ENCODE data around the gene MED13.

DNA sequence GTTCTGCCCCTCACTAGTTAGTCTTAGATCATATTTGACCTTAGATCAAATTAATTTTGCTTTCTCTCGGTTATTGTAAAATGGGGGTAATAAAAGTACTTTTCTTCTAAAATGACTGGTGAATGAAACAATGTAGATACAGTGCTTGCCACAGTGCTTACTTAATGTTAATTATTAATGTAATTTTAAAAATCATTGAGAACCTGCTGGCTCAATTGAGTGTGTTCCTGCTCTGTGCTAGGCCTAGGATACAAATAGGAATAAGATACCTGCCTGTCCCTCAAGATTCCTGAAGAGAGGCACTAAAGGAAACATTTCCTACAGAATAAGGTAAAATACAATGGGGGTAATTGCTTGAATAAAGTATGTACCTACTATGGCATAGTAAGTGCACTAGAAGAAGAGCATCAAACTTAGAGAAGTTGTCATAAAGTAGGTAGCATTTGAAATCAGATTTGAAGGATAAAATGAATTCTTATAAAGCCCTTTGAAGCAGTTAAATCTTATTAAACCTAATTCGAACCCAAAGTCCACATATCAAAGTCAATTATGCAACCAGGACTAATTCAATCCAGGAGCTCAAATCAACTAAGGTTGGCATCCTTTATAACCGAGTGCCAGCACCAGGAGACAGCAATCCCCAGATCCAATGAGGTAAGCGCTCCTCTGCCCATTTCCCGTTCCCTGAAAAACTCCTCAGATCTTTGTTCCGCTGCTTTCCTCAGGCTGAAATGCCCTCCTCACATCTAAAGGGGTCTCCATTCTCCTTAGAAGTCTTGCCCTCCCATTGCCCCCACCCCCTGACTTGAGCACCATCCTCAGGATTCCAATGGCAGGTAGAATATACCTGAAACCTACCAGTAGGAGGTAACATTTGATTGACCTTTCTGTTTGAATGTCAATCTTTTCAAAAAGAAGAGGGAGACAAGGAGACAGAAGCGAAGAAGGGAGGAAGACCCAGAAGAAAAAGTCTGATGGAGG, 2.4 kb upstream of the MED13 start:
- TF ChIP-seq, protein P1, sequence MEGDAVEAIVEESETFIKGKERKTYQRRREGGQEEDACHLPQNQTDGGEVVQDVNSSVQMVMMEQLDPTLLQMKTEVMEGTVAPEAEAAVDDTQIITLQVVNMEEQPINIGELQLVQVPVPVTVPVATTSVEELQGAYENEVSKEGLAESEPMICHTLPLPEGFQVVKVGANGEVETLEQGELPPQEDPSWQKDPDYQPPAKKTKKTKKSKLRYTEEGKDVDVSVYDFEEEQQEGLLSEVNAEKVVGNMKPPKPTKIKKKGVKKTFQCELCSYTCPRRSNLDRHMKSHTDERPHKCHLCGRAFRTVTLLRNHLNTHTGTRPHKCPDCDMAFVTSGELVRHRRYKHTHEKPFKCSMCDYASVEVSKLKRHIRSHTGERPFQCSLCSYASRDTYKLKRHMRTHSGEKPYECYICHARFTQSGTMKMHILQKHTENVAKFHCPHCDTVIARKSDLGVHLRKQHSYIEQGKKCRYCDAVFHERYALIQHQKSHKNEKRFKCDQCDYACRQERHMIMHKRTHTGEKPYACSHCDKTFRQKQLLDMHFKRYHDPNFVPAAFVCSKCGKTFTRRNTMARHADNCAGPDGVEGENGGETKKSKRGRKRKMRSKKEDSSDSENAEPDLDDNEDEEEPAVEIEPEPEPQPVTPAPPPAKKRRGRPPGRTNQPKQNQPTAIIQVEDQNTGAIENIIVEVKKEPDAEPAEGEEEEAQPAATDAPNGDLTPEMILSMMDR (IDR thresholded peaks at IDR 0.05), result no peak
- TF ChIP-seq POLR2A (IDR thresholded peaks at IDR 0.05), result no peak
- TF ChIP-seq POLR2AphosphoS5 (IDR thresholded peaks at IDR 0.05), result no peak

Data from breast epithelium (tissue), 3 donors.